ENCODE measurements around the gene CEP170.
"Not testable (repeated sequence)": the region's sequence is repeated elsewhere in the genome, so short reads cannot be mapped to it uniquely, and the experiment has no call there.

CEP170 gene

GRCh38 chr1:243173758-243174369, 81.2 kb downstream of the CEP170 start:
- not testable (repeated sequence) for DNase-seq (ENCODE audit: low spot score)

- not testable (repeated sequence) for DNase-seq (ENCODE audit: low spot score)
These were observed 90.2 kb downstream of the CEP170 start for GRCh38 chr1:243164911-243165310.

- not testable (repeated sequence) for DNase-seq (ENCODE audit: low spot score)
These were observed 104.2 kb downstream of the CEP170 start for GRCh38 chr1:243150906-243151305.

- DNase-seq (ENCODE audit: low spot score): not testable (repeated sequence)
These were observed 106.0 kb downstream of the CEP170 start for GRCh38 chr1:243149120-243149519.

- DNase-seq (ENCODE audit: low spot score): not testable (repeated sequence)
These were observed 107.7 kb downstream of the CEP170 start for GRCh38 chr1:243147351-243147750.

- DNase-seq (ENCODE audit: low spot score): not testable (repeated sequence)
These were observed 114.6 kb downstream of the CEP170 start for GRCh38 chr1:243140498-243140897.

GRCh38 chr1:243122876-243123409, 132.1 kb downstream of the CEP170 start:
- DNase-seq (ENCODE audit: low spot score): not testable (repeated sequence)

GRCh38 chr1:243121939-243122338, 133.1 kb downstream of the CEP170 start:
- not testable (repeated sequence) for DNase-seq (ENCODE audit: low spot score)

- not testable (repeated sequence) for DNase-seq (ENCODE audit: low spot score)
These were observed 136.3 kb downstream of the CEP170 start for GRCh38 chr1:243118601-243119322.

- DNase-seq (ENCODE audit: low spot score): not testable (repeated sequence)
These were observed 138.9 kb downstream of the CEP170 start for GRCh38 chr1:243116187-243116586.

- DNase-seq (ENCODE audit: low spot score): not testable (repeated sequence)
These were observed 140.3 kb downstream of the CEP170 start for GRCh38 chr1:243114769-243115168.

- DNase-seq (ENCODE audit: low spot score): not testable (repeated sequence)
These were observed 140.9 kb downstream of the CEP170 start for GRCh38 chr1:243114059-243114713.

- not testable (repeated sequence) for DNase-seq (ENCODE audit: low spot score)
These were observed 147.9 kb downstream of the CEP170 start for GRCh38 chr1:243107171-243107570.

GRCh38 chr1:243105652-243106332, 149.3 kb downstream of the CEP170 start:
- not testable (repeated sequence) for DNase-seq (ENCODE audit: low spot score)

- not testable (repeated sequence) for DNase-seq (ENCODE audit: low spot score)
These were observed 150.0 kb downstream of the CEP170 start for GRCh38 chr1:243105104-243105503.

- DNase-seq (ENCODE audit: low spot score): not testable (repeated sequence)
These were observed 150.6 kb downstream of the CEP170 start for GRCh38 chr1:243104452-243104851.

- not testable (repeated sequence) for DNase-seq (ENCODE audit: low spot score)
These were observed 153.5 kb downstream of the CEP170 start for GRCh38 chr1:243101551-243102050.

GRCh38 chr1:243087368-243087767, 167.7 kb downstream of the CEP170 start:
- not testable (repeated sequence) for DNase-seq (ENCODE audit: low spot score)
